CD4-positive, alpha-beta T cell treated with Interleukin-17A for 1 hour (primary cell): Measurements from ENCODE around the gene FBN3.
"Not testable (repeated sequence)": the region's sequence is repeated elsewhere in the genome, so short reads cannot be mapped to it uniquely, and the experiment has no call there.

ENCODE experiments used
- DNase-seq: peaks from one replicate; pipeline ENCODE4 v3.0.0-alpha.2; 2020

Gene FBN3

GRCh38 chr19:8149261-8150094 is at the start of gene FBN3:
TSS of gene FBN3 (minus strand) at chr19:8149592. CDS start at chr19:8147480, 2,112 bp downstream.
- DNase-seq: no peak

GRCh38 chr19:8196271-8196927 is 47.0 kb upstream of the FBN3 start:
- DNase-seq: no peak

- DNase-seq: peak; percentile 71
These were observed 45.3 kb upstream of the FBN3 start for GRCh38 chr19:8194528-8195267.

- DNase-seq: no peak
These were observed 42.9 kb upstream of the FBN3 start for GRCh38 chr19:8192221-8192820.

- no peak for DNase-seq
These were observed 36.1 kb upstream of the FBN3 start for GRCh38 chr19:8185343-8186068.

GRCh38 chr19:8184274-8184673 is 34.9 kb upstream of the FBN3 start:
- no peak for DNase-seq

- DNase-seq: no peak
These were observed 30.6 kb upstream of the FBN3 start for GRCh38 chr19:8180018-8180417.

- no peak for DNase-seq
These were observed 25.3 kb upstream of the FBN3 start for GRCh38 chr19:8174706-8175105.

GRCh38 chr19:8168537-8168936 is 19.1 kb upstream of the FBN3 start:
- DNase-seq: no peak

- no peak for DNase-seq
These were observed 18.6 kb upstream of the FBN3 start for GRCh38 chr19:8167985-8168384.

GRCh38 chr19:8163759-8164158 is 14.4 kb upstream of the FBN3 start:
- no peak for DNase-seq

GRCh38 chr19:8161135-8161646 is 11.8 kb upstream of the FBN3 start:
- DNase-seq: no peak

- DNase-seq: not testable (repeated sequence)
These were observed 9.9 kb upstream of the FBN3 start for GRCh38 chr19:8159322-8159721.

- peak; percentile 86 for DNase-seq
These were observed 9.2 kb upstream of the FBN3 start for GRCh38 chr19:8158411-8159074.

- no peak for DNase-seq
These were observed 5.9 kb upstream of the FBN3 start for GRCh38 chr19:8155318-8155717.

GRCh38 chr19:8154014-8154413 is 4.6 kb upstream of the FBN3 start:
- peak; percentile 5 for DNase-seq

GRCh38 chr19:8151767-8152035 is 2.3 kb upstream of the FBN3 start:
- no peak for DNase-seq

- no peak for DNase-seq
These were observed 1.8 kb upstream of the FBN3 start for GRCh38 chr19:8150998-8151766.

GRCh38 chr19:8150178-8150865 is 930 bp upstream of the FBN3 start:
- DNase-seq: no peak

- no peak for DNase-seq
These were observed 757 bp downstream of the FBN3 start for GRCh38 chr19:8148410-8149260.
